CD4-positive, alpha-beta T cell treated with Interferon gamma for 1 hour (primary cell): Measurements from ENCODE around the gene KLHL14.

Experiments
- DNase-seq: peaks from one replicate; pipeline ENCODE4 v3.0.0-alpha.2; 2020

KLHL14 gene

DNA sequence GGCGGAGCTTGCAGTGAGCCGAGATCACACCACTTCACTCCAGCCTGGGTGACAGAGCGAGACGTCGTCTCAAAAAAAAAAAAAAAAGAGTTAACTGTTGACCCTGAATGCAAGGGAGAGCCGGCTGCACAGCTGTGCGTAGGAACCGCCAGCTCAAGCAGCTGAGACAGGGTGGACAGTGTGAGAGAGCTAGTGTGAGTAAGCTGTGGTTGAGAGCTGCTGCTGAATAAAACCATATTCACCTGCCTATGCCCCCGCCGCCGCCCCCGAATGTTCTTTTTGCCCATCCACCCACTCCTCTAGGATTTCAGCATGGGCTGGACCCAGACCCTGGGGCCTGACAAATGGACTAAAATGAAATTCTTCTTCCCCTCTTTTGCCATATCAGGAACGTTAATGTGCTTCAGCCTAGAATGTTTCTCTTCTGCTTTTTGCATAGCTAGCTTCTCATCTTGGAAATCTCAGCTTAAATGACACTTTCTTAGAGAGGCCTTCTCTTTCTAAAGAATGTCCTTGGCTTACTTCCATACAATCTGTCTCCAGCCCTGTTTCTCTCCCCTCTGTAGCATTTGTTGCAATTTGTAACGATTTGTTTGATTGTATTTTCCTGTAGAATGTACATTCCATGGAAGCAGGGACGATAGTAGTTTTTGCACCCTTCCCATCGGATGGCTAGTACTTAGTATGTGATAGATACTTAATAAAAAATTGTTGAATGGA is 142.7 kb downstream of the KLHL14 start:
- no peak for DNase-seq

DNA sequence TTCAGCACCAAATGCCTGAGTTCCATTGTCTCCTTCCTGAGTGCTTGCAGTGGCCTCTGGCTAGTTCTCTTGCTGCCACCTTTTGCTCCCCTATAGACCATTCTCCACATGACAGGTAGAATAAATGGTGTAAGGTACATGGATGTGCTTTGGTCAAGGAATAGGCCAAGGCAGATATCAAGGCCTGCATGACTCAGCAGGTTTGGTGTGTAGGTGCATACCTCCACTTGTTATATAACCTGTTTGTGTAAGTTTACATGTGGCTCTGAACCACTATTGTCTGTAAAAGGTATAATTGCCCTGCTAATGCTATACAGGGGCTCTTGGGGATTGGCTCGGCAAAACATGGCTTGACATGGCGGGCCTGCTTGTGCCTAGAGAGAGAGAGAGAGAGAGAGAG is 143.5 kb downstream of the KLHL14 start:
- DNase-seq = no peak

DNA sequence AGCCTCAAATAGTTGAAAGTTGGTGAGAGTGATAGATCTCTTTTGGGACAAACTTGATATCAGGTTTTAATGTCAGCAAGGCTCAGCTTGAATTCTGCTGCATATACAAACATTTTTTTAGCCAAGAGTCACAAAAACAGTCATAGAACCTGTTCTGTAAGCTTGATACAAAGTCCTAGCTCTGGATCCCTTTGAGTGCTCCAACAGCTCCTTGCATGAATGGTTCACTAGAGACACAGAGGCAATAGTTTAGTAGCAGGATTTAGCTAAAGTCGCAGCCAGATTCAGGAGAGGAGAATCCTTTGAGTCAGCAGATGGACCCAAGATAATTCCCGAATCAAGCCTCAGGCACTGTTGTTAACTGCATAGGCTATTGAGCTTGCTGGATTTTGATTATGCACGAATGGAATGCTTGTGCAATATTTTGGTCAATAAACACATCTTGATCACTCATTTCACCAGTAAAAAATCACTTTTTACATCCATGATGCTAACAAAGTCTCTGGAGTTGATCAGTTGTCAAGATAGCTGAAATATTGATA is 148.6 kb downstream of the KLHL14 start:
- DNase-seq = no peak

DNA sequence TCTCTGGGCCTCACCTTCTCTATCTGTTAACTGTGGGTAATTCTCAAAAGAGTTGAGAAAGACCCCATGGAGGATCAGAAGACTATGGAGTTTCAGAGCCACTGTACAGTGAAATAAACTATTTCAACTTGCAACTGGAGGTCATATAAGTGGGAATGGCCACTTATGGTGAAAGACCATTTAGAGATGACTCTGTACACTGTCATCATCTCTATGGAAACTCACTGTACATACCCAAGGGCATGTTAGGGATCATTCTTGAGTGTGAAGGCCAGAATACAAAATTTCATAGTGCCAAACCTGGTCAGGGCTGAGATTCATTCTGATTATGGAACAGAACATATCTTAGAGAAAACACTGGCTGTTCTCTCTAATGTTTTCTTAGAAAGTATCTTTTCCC is 149.3 kb downstream of the KLHL14 start:
- DNase-seq = no peak
